Right hindlimb (tissue), 1 donor: ENCODE measurements around the gene EIPR1.

ENCODE experiments used
- DNase-seq: peaks from one replicate; pipeline ENCODE4 v3.0.0-alpha.2; 2018

The EIPR1 gene

DNA sequence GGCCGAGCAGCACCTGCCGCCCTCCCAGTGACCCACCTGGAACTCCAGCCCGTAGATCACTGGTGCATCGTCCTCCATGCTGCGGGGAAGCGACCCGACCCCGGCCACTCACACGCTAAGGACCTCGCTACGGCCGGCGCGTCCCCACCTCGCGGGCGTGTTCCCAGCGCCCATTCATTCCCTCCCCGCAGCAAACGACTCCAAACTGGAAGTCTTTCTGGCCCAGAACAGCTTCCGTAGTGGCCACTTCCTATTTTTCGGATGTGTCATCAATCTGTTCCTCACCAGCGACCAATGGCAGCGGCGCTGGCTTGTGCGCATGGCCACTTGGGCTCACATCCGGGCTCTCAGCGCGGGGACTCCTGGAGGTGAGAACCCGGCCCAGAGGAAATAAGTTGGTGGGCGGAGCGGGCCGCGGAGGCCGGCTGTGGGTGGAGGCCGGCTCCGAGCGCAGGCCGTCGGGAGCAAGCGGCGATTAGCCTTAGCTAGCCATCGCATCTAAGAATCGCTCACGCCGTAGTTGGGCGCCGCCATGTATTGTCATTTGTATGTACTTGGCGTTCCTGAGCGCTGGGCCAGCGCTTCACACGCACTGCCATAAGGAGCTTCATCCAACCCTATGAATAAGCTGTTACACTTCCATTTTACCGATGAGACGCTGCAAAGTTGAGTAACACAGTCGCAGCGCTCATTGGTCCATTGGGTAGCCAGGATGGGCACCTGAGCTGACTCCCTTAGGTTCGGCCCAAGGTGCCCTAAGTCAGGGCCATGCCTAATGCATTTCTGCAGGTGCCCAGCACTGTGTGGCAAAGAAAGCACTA, at the start of gene EIPR1:
Gene EIPR1 (minus strand): TSS at position 207 of the 821 bp plus-strand sequence. CDS start 129 bp downstream, at position 78.
- DNase-seq: peak; percentile 99

DNA sequence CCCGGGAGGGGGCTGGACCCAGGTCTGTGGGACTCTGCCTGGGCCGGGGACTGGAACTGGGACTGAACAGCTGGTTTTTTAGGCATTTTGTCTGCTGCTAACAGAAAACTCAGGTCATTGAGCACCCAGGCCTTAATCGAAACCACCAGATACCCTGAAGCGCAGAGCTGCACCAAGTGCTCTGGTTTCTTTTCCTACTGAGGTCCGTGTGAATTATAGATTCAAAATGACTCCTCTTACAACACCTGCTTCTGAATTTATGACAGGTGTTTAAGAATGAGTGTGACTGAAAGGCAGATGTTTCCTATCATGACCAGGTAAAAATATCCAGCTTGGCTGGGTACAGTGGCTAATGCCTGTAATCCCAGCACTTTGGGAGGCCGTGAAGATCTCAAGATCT, 49.7 kb upstream of the EIPR1 start:
- DNase-seq: no peak

DNA sequence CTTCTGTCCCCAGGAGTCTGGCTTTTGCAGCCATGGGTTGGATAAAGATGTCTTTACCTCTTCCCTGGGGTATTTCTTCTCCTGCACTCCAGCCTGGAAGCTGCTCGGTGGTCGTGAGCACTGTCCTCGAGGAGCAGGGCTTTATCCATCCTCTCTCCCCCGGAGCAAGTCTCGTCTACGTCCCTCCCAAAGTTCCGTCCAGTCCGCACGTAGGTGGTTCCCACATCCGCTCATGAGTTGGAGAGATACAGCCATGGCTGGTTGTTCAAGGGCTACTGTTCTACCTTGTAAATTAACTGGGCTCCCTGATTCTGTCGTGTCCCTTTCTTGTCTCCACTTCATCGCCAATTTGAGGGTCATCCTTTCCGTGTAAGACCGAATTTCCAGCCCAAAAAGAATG, 49.0 kb upstream of the EIPR1 start:
- DNase-seq: no peak

DNA sequence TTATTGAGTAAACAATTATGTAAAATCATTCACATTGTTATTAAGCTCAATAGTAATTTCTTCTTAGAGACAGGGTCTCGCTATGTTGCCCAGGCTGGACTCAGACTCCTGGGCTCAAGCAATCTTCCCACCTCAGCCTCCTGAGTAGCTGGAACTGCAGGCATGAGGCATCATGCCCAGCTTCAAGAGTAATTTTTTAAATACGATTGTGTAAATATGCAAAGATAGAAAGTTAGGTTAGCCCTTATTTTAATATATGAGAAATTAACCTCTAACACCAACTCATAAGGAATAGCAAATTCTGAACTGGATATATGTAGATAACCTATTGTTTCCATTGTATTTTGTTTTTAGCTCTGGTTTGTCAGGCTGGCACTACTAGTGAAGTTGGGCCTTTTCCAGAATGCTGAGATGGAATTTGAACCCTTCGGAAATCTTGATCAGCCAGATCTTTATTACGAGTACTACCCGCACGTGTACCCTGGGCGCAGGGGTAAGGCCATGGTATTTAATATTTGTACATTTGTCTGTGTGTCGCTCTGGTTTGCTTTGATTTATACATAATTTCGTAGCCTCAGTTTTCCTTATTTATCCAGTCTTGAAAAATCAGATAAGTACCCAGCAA, 46.7 kb upstream of the EIPR1 start:
- no peak for DNase-seq

DNA sequence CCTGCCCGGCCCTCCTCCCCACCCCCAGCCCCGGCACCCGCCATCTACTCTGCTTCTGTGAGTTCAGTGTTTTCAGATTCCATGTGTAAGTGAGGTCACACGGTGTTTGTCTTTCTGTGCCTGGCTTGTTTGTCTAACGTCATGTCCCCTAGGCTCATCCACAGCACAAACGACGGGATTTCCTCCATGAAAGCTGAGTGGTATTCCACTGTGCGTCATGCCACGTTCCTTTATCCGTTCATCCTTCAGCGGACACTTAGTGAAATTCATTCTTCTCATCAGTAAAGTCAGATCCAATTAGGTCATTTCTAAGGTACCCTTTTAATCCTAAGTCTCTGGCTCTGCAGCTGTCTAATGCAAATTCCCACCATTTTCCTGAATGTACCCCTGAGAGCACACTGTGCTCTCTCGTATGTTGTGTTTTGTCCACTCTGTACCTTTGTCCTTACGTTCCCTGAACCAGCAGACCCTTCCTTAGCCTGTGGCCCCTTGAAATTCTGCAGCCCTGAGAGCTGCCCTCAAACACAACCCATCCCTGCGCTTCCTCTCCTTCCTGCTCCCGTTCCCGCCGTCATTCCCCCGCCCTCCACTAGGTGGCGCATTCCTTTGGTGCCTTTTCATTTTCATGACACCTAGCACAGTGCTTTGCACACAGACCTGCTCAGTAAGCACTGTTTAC, 46.0 kb upstream of the EIPR1 start:
- peak; percentile 60 for DNase-seq

DNA sequence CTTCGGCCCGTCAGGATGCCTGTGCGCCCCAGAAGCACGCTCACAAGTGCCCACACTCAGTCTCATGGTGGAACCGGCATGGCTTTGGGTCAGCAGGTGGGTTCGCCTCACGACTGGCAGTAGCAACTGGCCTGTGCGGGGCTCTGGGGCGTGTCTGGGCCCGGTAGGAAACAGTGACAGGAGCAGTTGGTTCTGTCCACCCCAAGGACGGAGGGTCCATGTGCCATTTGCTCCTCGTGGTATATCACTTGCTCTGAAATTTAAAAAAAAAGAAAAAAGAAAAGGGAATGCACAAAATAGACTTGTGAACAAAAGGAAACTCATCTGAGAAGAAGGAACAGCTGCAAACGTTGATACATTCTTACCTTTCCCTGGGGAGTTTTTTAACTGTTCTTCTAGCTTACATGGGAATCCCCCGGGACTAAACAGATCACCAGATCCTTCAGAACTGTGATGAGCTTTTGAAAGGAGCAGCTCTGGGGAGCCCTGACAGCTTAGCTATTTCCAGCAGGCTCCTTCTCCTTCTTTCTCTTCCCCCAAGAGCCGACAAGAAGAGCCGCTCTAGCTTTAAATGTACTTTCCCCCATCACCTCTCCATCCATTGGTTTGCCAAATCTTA, 44.7 kb upstream of the EIPR1 start:
- no peak for DNase-seq

DNA sequence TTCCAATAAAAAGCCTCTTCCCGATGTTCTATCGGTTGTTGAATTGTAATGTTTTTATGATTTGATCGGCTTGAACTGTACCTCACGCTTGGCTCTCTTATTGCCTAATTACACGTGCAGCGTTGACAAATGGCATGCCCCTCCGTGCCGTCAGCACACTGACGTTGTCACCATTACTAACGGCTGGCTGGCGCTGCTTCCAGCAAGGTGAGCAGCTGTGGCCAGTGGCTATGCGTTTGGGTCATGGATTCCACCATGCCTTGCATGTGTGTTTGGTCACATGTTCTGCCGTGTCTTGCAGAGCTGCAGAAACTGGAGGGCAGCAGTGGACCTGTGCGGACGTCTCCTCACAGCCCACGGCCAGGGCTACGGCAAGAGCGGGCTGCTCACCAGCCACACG, 44.0 kb upstream of the EIPR1 start:
- DNase-seq: no peak

DNA sequence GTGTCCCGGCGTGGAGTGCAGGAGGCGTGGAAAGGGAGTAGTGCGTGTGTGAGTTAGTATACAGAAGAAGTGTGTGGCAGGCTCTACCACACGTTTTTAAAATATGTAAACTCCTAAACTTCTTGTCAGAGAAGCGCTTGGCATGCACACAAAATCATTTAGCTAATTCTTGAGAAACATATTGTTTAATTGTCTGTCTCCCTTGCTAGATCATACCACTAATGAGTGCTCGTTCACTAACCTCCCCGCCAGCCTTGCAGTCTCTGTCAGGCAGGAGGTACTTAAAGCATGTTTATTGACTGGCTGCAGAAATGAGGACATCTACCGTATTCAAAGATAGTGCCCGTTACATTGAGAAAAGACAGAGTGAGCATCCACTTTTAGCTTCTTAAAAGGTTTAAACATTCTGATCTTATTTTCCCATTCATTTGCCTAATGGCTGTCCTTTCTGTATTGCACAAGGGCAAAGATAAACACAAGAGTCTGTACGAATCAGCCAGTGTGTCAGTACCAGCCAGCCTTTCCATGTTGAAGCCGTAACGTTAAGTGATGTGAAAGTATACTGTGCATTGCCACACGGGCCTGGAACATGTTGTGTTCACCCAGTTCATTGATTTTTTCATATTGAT, 43.3 kb upstream of the EIPR1 start:
- DNase-seq: no peak

DNA sequence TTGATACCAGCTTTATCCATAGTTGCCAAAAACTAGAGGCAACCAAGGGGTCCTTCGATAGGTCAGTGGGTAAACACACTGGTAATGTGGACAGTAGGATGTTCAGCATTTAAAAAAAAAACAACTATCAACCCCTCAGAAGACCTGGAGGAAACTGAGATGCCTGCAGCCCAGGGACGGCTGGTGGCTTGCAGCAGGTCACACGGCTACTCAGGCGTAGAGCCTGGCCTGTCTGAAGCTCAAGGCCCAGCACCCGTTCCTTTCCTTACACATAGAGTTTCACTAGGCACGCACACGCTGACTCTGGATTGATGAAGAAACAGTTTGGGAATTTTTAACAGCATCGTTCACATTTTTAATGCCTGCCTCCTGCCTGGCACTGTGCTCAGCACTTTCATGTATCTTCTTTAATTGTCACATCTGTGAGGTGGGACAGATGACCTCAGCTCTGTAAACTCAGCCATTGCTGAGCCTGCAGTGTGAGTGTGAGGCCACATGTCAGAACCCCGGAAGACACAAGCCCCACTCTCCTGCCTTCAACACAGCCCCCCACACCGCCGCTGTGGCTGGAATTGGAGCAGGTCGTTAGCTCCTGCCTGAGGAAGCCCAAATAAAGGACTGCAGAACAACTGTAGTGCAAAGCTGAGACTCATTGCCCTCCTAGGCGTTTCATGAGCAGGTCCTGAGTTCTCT, 42.6 kb upstream of the EIPR1 start:
- no peak for DNase-seq

DNA sequence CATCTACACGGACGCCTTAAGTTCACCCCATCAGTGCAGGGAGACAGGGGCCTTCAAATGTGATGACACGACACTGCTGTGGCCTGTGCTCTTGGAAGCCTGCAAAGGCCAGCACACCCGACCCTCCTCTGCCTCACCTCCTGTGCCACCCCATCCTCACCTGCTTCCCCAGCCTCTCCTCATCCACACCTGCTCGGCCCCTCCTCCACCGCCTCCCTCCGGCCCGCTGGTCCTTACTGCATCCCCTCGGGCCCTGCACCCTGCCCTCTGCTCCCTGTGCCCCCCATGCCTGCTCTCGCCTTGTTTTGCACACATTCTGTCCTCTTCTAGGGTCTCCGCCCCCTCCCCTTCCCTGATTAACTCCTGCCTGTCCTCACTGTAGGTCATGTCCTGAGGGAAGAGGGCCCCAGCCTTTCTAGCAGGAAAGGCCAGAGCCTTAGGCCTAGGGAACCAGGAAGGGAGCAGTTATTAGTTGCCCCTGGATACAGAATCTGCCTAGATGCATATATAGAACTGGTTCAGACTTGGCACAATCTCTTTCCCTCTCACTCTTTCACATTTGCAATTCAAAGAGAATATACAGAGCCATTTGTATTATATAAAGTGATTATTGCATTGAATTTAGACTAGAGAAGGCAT, 41.3 kb upstream of the EIPR1 start:
- DNase-seq: no peak

DNA sequence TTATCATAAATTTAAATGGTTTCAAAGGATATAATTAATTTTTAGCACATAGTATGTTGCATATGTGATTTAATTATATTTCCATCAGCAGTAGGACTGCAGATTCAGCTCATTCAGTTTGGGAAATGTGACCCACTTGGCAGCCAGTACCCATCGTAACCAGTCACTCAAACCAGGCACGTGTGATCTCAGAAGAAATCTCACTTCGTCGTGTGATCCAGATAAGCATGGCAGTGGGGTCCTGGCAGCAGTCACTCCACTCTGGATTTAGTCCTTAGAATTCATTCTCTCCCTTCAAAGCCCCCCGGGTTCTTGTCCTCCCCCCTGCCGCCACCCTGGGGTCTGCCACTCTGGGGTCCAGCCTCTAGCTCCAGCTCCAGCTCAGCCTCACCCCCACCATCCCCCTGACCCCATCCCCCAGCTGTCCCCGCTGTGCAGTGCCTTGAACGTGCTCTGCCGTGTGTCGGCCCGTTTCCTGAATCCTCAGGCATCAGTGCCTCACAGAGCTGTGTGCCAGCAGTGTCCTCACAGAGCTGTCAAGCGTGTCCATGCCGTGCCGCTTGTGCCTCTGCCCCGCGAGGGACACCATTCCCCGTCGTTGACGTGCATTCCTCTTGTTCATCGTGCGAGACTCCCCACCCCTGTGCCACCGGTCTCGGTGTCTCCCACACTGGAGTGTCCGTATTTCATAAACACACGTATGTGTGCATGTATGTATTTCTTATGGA, 36.7 kb upstream of the EIPR1 start:
- DNase-seq: no peak

DNA sequence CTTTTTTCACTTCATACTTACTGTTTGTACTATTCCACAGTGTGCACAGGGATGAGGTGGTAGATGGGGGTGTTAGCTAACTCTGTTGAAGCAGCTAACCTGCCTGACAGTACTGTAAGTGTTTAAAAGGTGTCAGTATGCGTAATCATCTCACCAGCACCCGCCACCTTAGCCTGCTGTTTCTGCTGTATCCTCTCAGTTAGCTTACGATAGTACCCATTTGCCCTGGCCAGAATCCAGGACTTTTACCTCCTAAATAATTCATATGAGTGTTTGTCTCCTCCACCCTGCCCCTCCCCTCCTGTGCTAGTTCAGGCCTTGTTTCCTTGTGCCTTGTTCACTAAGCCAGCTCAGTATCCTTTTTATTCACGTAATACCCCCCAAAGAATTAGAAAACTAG, 36.1 kb upstream of the EIPR1 start:
- no peak for DNase-seq

DNA sequence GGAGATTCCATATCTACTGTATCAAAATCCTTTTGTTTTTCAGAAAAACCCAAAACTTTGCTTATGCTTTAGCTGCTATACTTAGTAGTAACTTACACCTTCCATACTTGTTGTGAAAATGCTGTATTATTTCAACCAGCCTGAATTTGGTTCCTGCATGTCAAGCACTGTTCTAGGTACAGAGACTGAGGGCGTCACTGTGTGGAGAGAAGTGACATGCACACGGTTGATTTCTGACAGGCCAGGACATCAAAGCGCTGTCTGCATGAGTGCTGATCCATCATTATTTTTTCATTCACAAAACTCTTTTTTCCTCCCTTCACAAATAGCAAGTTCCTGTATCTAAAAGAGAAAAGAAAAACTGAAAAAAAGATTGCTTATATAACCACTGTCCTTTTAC, 33.5 kb upstream of the EIPR1 start:
- DNase-seq: no peak

DNA sequence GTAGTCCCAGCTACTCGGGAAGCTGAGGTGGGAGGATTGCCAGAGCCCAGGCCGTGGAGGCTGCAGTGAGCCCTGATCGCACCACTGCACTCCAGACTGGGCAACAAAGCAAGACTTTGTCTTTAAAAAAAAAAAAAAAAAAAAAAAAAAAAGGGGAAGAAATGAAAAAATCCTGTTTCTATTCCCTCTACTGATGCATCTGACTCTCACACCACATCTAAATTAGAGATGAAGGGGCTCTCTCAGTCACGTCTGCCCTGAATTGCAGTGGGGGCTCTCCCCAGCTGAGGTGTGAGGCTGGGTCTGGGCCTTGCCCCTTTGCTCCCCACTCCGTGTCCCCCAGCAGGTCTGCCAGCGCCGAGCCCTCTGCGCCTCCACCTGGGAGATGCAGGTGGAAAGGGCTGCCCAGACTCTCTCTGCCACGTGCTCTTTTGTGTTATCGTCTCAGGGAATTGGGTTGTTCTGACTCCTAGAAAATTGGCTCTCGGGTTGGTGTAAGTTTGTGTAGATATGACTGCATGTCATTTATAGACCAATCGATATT, 32.1 kb upstream of the EIPR1 start:
- no peak for DNase-seq

DNA sequence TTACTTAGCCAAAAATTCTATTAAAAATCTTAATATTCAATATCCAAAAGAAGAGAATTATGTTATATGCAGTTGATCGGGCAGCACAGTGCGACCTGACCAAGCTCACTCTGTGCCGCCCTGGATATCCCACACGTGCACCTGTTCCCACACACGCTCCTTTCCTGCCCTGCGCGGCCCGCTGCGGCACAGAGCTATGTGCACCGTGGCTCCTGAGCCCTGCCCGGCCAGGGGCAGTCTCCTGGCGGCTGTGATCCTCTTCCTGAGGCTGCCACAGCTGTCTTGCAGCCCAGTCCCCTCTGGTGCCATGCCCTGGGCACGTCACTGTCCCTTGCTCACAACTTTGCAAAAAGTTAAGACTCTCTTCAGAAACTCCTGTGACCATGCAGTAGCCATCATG, 31.2 kb upstream of the EIPR1 start:
- DNase-seq: no peak

DNA sequence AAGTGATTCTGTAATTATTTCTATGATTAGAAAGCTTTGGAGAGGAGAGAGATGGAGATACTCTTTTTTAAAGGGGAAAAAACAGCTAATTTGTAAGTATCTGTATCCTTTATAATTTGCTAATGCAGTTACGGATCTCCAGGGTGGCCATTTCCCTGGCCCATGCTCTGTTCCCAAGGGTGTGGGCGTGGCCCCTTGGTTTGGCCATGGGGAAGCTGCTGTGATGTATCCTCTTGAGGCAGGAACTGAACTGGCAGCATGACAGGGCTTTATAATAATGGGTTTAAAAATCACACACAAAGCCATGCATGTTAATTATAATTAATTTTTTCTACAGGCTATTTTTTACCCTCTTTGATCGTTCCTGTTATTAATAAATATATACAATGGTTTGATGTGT, 28.9 kb upstream of the EIPR1 start:
- no peak for DNase-seq

DNA sequence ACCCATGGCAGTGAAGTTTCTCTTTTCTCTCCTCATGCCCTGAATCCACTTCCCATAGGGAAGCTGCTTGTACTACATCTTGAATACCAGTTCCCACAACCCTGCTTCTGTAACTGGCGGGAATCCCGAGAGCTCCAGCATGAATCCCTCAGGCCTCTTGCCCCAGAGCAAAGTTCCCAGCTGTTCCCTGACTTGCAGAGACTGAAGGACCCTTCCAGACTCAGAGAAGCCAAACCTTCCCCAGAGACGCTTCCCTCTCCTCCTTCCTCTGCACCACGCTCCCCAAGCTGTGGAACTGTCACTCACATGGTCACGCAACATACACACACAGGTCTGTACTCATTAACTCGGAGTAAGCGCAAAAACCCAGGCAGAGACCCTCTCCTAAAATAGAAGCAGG, 28.3 kb upstream of the EIPR1 start:
- no peak for DNase-seq

DNA sequence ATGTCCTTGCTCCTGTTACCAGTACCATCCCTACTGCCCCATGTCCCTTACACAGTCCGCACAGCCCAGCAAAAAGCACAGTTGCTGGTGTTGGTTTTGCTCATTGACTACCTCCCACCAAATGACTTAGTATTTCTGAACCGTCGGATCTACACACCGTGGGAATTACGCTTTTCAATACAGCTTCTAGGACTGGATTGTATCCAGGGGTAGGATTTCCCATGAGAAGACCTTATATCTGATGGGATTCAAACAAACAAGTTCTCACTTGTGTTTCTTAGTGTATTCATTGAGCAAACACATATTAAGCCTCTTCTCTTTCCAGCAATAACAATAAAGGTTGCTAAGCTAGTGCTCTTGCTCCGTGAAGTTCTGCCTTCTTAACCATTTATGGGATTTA, 27.7 kb upstream of the EIPR1 start:
- no peak for DNase-seq

DNA sequence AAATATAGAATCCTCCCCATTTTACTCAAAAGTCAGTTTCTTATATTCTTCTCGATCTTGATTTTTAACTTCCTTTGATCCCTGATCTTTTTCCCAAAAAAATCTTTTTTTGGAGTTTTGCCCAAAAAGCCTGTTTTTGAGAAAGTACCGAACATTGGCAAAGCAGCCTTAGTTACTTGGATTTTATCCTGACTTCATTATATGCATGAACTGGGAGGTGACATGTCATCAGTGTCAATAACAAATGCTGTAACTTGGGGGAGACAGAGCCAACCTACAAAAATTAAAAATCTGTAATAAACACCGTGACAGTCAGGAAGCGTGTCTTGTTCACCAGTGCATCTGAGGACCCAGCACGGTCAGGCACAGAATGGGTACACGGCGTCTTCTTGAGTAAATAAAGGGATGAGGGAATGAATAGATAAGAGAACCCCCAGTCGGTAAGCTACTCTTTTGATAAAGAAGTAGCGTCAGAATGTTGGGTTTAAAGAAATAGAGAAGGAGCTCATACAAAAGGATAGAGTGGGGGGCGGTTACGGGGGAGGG, 26.8 kb upstream of the EIPR1 start:
- DNase-seq: no peak

DNA sequence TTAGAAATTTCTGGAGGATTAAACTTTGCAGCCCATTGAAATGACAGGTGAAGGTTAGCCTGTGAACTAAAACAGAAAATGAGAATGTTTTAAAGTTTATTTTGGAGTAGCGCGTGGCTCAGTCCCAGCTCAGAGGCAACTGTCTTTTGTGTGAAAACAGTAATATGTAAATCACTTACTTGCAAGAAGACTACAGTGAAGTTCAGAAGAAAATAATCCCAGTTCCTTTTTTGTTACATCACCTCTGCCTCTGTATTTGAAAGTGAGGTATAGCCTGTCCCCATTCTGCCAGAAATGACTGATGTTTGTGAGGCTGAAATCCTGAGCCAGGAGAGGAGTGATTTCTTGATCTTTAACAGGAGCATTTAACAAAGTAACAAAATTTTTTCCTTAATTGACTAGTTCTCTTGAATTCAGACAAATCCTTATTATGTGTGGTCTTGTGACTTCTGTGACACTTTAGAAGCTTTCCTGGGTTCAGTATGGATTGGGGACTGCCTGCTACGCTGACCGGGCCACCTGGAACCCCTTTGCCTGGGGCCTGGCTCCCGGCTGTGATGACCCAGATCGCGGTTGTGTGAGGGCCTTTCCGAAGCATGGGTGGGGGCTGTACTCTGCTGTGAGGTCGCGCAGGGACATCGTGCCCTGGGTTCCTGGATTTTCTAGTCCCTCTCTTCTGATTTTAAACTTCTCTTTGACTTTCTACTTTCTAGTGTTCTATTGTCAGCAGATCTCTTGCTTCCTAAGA, 26.1 kb upstream of the EIPR1 start:
- no peak for DNase-seq
